ENCODE results near the gene FLYWCH2.

FLYWCH2 gene

DNA sequence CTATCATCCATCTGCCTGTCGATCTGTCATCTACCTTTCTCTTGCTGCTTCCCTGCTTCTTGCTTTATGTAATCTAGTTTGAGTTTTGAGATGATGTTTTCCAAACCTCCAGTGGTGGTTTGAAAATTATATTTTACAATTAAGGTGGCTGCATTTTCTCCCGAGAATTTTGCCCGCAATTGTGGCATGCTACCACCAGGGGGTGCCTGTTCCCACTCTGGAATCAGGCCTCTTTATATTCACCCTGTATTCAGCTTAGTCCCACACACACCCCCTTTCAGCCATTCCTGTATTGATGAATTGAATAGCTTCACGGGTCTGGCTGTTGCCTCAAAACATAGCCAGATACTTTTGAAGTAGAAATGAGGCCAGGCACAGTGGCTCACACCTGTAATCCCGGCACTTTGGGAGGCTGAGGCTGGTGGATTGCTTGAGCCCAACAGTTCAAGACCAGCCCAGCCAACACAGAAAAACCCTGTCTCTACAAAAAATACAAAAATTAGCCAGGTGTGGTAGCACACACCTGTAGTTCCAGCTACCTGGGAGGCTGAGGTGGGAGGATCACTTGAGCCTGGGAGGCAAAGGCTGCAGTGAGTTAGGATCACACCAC, 28.2 kb upstream of the FLYWCH2 start:
- DNase-seq, result no peak

- DNase-seq, result no peak
Observed at GRCh38 chr16:2855536-2855935, 27.5 kb upstream of the FLYWCH2 start.

DNA sequence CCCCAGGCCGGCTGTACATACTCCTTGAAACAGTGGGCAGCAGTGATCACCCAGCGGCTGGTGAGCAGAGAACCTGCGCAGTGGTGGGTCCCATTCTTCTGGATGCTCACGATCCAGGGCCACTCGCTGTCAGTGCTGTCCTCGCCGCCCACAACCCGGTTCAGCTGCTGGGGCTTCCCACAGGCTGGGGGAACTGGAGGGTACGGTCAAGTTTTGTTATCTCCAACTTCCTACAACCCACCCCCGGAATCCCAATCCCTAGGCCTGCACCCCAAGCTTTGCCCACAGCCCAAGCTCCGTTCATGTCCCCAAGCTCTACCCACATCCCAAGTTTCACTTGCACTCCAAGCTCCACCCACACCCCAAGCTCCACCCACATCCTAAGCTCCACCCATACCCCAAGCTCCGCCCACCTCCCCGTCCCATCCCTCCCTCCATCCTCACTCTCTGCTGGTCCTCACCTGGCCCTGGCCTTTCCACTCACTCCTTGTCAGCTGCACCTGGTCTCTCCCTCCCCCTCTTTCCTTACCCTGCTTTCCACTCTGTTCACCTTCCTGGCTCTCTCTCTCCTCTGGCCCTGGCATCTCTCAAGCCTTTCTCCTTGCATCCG, 26.8 kb upstream of the FLYWCH2 start:
- no peak for DNase-seq

GRCh38 chr16:2856686-2857450, 26.1 kb upstream of the FLYWCH2 start:
- DNase-seq, result no peak

- no peak for DNase-seq
Observed at GRCh38 chr16:2857451-2858244, 25.4 kb upstream of the FLYWCH2 start, which contains the start of gene PRSS22. Gene PRSS22 (minus strand): TSS chr16:2858170. CDS start chr16:2858104, 66 bp downstream.

- no peak for DNase-seq
Observed at GRCh38 chr16:2858245-2859025, 24.6 kb upstream of the FLYWCH2 start.

DNA sequence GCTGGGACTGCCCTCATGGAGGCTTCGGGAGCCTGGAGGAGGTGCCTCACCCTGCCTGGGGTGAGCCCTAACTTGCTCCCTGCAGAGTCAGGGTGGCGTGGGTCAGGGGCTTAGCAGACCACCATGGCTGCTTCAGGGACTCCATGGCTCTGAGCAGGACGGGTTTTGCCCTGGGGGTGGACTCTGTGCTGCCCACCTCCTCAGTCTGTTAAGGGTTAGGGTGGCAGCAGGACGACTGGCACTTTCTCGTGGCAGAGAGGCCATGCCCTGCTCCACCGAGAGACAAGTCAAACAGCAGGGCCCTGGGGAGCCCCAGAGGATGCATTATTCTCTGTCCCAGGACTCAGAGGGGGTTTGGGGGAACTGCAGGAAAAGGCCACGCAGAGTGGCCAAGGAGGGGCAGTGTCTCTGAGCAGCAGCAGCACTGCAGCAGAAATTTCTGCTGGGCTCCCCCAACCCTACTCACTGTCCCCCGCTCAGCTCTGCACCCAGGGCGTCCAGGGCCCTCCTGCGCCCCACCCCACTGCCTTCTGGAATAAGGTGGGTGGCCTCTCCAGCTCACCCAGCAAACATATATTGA, 23.2 kb upstream of the FLYWCH2 start:
- DNase-seq, result no peak

DNA sequence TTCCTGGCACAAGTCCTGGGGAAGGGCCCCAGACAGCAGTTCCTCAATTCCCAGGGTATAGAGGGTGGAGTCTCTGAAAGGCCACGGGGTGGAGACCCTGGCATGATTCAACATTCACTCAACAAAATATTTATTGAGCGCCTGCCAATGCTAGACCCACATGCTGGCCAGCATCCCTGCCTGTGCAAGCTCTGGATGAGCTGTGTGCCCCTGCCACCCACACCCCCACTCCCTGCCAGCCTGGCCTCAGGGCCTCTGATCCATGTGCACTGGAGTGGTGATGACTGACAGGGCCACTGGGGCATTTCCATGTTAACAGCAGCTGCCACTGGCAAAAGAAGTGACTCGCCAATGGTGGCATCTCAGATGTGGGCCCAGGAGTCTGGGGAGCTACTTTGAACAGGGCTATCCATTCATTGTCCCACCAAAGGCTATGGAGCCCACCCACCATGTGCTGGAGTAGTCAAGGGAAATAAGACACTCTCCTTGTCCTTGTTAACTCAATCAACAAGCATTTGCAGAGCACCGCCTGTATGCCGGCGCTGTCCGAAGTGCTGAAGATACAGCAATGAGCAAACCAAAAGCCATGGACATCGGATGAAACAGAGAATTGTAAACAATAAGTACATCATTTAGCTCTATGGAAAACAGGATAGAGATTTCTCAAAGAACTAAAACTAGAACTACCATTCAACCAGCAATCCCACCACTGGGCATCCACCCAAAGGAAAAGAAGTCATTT, 22.0 kb upstream of the FLYWCH2 start:
- no peak for DNase-seq

DNA sequence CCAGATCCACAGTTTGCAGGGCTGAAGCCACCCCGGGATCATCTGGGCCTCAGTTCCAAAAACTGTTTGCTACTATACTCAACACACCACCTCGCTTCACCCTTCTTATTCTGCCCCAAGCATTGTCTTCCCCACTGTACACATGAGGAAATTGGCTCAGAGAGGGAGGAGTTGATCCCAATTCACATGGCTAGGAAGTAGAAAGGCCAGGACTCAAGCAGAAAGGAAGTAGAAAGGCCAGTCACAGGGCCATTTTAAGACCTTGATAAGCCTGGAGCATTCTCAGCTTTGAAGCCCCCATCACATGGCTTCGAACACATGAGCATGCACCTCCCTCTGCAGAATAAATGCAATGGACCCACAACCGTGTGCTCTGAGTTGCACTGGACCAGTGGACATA, 17.4 kb upstream of the FLYWCH2 start:
- no peak for DNase-seq

DNA sequence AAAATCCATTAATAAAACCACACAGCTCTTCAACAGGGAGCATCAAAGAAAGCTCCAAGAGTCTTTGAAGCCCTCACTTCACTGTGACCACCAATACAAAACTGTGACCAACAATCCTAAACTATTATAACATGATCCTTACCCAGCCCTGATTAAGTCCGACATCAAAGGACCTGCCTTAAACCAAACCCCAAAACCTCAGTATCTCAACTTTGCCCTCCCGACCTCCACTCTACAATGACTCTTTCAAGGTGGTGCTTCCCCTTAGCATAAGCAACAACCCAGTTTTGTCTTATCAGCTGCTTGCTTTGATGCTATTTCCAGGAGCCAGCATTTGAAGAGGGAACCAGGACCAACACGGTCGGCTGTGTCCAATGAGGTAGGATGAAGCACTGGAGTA, 16.6 kb upstream of the FLYWCH2 start:
- no peak for DNase-seq

DNA sequence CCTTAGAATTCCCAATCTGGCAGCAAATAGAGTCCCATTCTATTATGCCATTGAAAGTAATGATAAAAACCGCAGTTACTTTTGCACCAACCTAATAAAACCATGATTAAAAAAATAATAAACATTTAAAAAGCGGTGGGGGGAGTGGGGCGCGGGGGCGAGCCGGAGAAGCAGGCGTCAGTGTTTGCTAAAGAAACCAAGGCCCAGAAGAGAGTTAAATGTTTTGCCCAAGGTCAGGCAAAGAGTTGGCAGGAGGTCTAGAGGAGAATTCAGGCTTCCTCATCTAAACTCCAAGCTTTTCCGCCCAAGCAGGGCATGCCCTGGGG, 15.4 kb upstream of the FLYWCH2 start:
- no peak for DNase-seq

GRCh38 chr16:2867987-2868789, 14.8 kb upstream of the FLYWCH2 start:
- peak; percentile 96 for DNase-seq

DNA sequence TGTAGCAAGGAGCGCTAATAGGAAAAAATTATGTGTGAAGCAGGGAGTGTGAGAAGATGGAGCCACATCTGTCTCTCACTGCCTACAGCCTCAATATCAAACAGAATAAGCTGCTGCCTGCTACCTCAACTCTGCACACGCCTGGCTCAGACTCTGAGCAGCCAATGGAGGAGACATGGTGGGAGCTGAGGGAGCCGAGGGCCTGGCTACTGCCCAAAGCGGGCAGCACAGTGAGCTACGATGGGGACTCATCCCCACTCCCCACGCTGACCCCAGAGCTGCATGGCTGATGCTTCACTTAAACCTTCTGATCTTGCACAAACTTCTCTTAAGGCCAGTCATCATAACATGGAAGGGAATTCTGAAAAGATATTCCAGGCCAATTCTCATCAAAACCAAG, 11.1 kb upstream of the FLYWCH2 start:
- no peak for DNase-seq

GRCh38 chr16:2874032-2874911, 8.7 kb upstream of the FLYWCH2 start:
- DNase-seq, result no peak

- DNase-seq, result peak; percentile 78
Observed at GRCh38 chr16:2874912-2875362, 8.1 kb upstream of the FLYWCH2 start.

DNA sequence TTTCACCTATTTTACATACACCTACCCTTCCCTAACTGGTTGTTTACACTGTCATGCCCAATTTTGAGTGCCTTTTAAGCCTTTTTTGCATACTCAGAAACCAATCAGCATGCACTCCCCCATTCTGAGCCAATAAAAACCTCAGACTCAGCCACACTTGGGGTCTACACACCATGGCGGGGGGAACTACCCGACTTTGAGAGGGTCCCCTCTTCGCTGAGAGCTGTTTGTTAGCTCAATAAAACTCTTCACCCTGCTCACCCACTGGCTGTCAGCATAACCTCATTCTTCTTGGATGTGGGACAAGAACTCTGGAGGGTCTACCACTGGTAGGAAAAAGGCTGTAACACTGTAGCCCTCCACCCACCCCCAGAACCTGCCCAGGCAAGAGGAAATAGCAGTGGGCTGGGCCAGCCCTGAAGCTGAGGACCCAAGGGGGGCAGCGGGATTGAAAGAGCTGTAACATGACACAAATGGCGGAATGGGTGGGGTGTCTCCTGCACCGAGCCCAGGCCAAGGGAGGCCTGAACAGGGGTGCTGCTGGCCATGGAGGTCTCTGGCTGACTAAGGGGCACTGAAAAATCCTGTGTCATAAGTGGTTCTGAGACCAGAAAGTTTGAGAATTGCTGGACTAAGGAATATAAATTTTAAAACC, 3.0 kb upstream of the FLYWCH2 start:
- DNase-seq, result no peak

DNA sequence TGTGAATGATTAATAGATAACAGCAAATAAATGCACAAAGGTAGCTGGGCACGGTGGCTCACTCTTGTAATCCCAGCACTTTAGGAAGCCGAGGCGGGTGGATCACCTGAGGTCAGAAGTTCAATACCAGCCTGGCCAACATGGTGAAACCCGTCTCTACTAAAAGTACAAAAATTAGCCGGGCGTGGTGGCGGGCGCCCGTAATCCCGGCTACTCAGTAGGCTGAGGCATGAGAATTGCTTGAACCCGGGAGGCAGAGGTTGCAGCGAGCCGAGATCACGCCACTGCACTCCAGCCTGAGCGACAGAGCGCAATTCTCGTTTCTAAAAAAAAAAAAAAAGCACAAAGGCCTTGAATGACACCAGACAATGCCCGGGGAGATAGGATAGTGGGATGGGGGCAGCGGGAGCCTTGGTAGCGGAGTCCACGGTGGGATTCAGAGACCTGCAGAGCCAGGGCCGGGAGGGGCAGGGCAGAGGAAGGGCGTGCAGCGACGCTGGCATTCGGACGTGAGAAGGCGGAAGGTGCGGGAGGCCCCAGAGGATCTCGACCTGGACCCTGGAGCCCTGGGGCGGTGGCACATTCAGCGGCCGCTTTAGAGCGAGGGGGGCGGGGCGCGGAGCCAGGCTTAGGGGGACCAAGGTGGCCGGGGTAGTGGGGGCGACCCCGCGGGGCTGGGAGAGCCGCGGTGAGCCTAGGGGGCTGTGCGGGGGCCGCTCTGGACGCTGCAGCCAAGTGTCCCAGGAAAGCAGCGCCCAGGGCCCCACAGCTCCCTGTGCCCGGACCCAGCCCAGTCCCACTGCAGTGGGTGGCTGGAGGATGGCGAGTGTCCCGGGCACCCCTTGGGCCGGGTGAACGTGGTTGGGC, 999 bp upstream of the FLYWCH2 start:
- DNase-seq, result no peak

DNA sequence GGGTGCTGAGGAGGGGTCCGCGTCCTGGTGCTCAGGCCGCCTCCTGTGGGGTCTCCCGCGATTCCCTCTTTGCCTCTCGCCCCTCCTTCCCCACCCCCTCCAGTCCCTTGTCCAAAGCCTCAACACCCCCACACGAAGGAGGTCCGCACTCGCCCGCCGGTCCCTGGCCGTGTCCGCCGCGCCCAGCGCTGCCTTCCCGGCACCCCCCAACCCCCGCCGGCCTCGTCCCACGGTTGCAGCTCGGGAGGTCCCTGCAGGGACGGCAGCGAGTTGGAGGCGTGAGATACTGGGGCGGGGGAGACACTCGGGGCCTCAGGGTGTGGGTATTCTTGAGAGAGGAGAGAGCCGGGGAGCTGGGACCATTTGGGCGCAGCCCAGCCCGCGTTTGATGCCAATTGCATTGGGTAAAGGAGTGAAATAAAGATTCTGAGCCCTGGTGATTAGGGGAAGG, 468 bp downstream of the FLYWCH2 start:
- DNase-seq, result peak; percentile 49
